Skin epidermis (tissue), 12 donors: Measurements from ENCODE around the gene GIT2.

ENCODE experiments used
- H3K27ac ChIP-seq, 21 experiments: fragments of 200-600 bp; sonication (generic) in 11 of 21; one replicate each; pipeline ENCODE4 v1.5.0; 2020; ENCODE audit warnings: mild to moderate bottlenecking in 3 of 21, inconsistent platforms in 2 of 21, moderate library complexity in 2 of 21
- H3K4me3 ChIP-seq, 7 experiments: fragments of 200-600 bp; sonication (generic) in 2 of 7; one replicate each; pipeline ENCODE4 v1.5.0; 2020; ENCODE audit warnings: inconsistent platforms in 2 of 7, mild to moderate bottlenecking in 2 of 7, moderate library complexity in 1 of 7

The GIT2 gene

GRCh38 chr12:110006115-110006514 is 9.9 kb upstream of the GIT2 start:
- Histone ChIP-seq H3K4me3 (no peak overlapping the region), H3K27ac (peak overlapping the region in 1 of 21 experiments; percentile 71)

- Histone ChIP-seq H3K27ac (peak overlapping the region in 2 of 21 experiments; percentile 29 to 71), H3K4me3 (no peak overlapping the region)
These were observed 9.3 kb upstream of the GIT2 start for GRCh38 chr12:110005319-110005973.

GRCh38 chr12:110004598-110004997 is 8.4 kb upstream of the GIT2 start:
- no peak overlapping the region for H3K4me3 ChIP-seq
- peak overlapping the region in 4 of 21 experiments; percentile 5 to 71 (median 27) for H3K27ac ChIP-seq

- no peak overlapping the region for H3K4me3 ChIP-seq
- peak overlapping the region in 18 of 21 experiments; percentile 19 to 81 (median 66) for H3K27ac ChIP-seq
These were observed 6.7 kb upstream of the GIT2 start for GRCh38 chr12:110002676-110003515.

- Histone ChIP-seq H3K27ac (peak overlapping the region in 15 of 21 experiments; percentile 33 to 81 (median 63)), H3K4me3 (no peak overlapping the region)
These were observed 5.4 kb upstream of the GIT2 start for GRCh38 chr12:110001596-110001995.

- Histone ChIP-seq H3K4me3 (peak overlapping the region; percentile 59 to 99 (median 85)), H3K27ac (peak overlapping the region in 20 of 21 experiments; percentile 88 to 99 (median 94))
These were observed 3.9 kb upstream of the GIT2 start for GRCh38 chr12:109999983-110000505.

GRCh38 chr12:109999649-109999971 is 3.4 kb upstream of the GIT2 start:
- Histone ChIP-seq H3K4me3 (peak overlapping the region; percentile 59 to 99 (median 85)), H3K27ac (peak overlapping the region; percentile 69 to 99 (median 94))

- peak within 1 kb of the TSS; percentile 59 to 99 (median 85) for H3K4me3 ChIP-seq
- peak within 1 kb of the TSS; percentile 69 to 99 (median 94) for H3K27ac ChIP-seq
These were observed 2.9 kb upstream of the GIT2 start, which contains the start of gene ANKRD13A for GRCh38 chr12:109998904-109999648. Gene ANKRD13A (plus strand): TSS chr12:109999430. CDS start chr12:109999689, 259 bp downstream.

- peak overlapping the region; percentile 59 to 99 (median 85) for H3K4me3 ChIP-seq
- peak overlapping the region in 20 of 21 experiments; percentile 88 to 99 (median 94) for H3K27ac ChIP-seq
These were observed 2.2 kb upstream of the GIT2 start for GRCh38 chr12:109998241-109998903.

- no peak overlapping the region for H3K4me3 ChIP-seq
- no peak overlapping the region for H3K27ac ChIP-seq
These were observed 1.2 kb upstream of the GIT2 start for GRCh38 chr12:109997393-109997792.

GRCh38 chr12:109996483-109996853 is 300 bp upstream of the GIT2 start:
- Histone ChIP-seq H3K27ac (peak overlapping the region in 18 of 21 experiments; percentile 72 to 99 (median 94)), H3K4me3 (peak overlapping the region; percentile 68 to 100 (median 96))

- Histone ChIP-seq H3K27ac (peak overlapping the region in 20 of 21 experiments; percentile 72 to 99 (median 94)), H3K4me3 (peak overlapping the region; percentile 68 to 100 (median 96))
These were observed 845 bp downstream of the GIT2 start for GRCh38 chr12:109995361-109995685.

- H3K27ac ChIP-seq = peak overlapping the region in 15 of 21 experiments; percentile 87 to 99 (median 95)
- H3K4me3 ChIP-seq = peak overlapping the region; percentile 68 to 100 (median 96)
These were observed 1.6 kb downstream of the GIT2 start for GRCh38 chr12:109994401-109995175.

GRCh38 chr12:109993091-109993490 is 3.1 kb downstream of the GIT2 start:
- Histone ChIP-seq H3K4me3 (no peak overlapping the region), H3K27ac (peak overlapping the region in 1 of 21 experiments; percentile 99)

- H3K27ac ChIP-seq = no peak overlapping the region
- H3K4me3 ChIP-seq = no peak overlapping the region
These were observed 4.6 kb downstream of the GIT2 start for GRCh38 chr12:109991586-109991985.

- Histone ChIP-seq H3K4me3 (no peak overlapping the region), H3K27ac (peak overlapping the region in 3 of 21 experiments; percentile 2 to 42 (median 14))
These were observed 6.8 kb downstream of the GIT2 start for GRCh38 chr12:109989380-109989779.

GRCh38 chr12:109988903-109989302 is 7.3 kb downstream of the GIT2 start:
- peak overlapping the region in 1 of 21 experiments; percentile 42 for H3K27ac ChIP-seq
- H3K4me3 ChIP-seq = no peak overlapping the region

- no peak overlapping the region for H3K4me3 ChIP-seq
- H3K27ac ChIP-seq = no peak overlapping the region
These were observed 7.9 kb downstream of the GIT2 start for GRCh38 chr12:109988274-109988673.
